HuH-7 (cell line): ENCODE measurements around the gene HIPK4.
"Not testable (repeated sequence)": the region's sequence is repeated elsewhere in the genome, so short reads cannot be mapped to it uniquely, and the experiment has no call there.

ENCODE experiments used
- DNase-seq: peaks from one replicate; pipeline ENCODE4 v3.0.0; 2011; ENCODE audit warnings: low spot score

The HIPK4 gene

GRCh38 chr19:40337594-40337993, 52.4 kb downstream of the HIPK4 start:
- no peak for DNase-seq

GRCh38 chr19:40337107-40337506, 52.9 kb downstream of the HIPK4 start:
- DNase-seq = no peak

GRCh38 chr19:40336601-40336900, 53.4 kb downstream of the HIPK4 start:
- no peak for DNase-seq

GRCh38 chr19:40335855-40336600, 54.0 kb downstream of the HIPK4 start:
- no peak for DNase-seq

- no peak for DNase-seq
These were observed 54.9 kb downstream of the HIPK4 start for GRCh38 chr19:40335101-40335500.

- DNase-seq = not testable (repeated sequence)
These were observed 56.9 kb downstream of the HIPK4 start for GRCh38 chr19:40333083-40333482.

- no peak for DNase-seq
These were observed 57.3 kb downstream of the HIPK4 start for GRCh38 chr19:40332669-40333068.

- DNase-seq = no peak
These were observed 58.9 kb downstream of the HIPK4 start for GRCh38 chr19:40331052-40331451.
